G401 (cell line): ENCODE measurements around the gene ERP44. TPM values are rescaled to one million over a fixed set of nuclear protein-coding genes. Genes with fewer than 3 reads are reported as not detected.
"Not testable (repeated sequence)": the region's sequence is repeated elsewhere in the genome, so short reads cannot be mapped to it uniquely, and the experiment has no call there.

Source experiments
- DNase-seq: peaks from one replicate; pipeline ENCODE4 v3.0.0-alpha.2; 2015; ENCODE audit warnings: low spot score
- in situ Hi-C: cut with HindIII; loops from 2 replicates; pipeline ENCODE4 v1.10.0; 2016; ENCODE audit warnings: low sequenced_read_pairs, mixed read lengths
- total RNA-seq: library from RNA; depleted of rRNA; stranded (reverse); fragments of >200 nt; shearing (Covaris generic); gene quantifications from 2 replicates; pipeline ENCODE4 v1.2.3, GENCODE V29; 2014

Gene ERP44
- total RNA-seq, 1 experiment from 2014 or later = 10.9 TPM

GRCh38 chr9:100028201-100028784 lies 70.5 kb downstream of the ERP44 start:
- in situ Hi-C loops = no loop called here
- peak; percentile 73 for DNase-seq

- in situ Hi-C loops = no loop called here
- DNase-seq = no peak
These were observed 71.3 kb downstream of the ERP44 start for GRCh38 chr9:100027543-100027942.

- in situ Hi-C loops = no loop called here
- DNase-seq = no peak
These were observed 76.9 kb downstream of the ERP44 start for GRCh38 chr9:100021931-100022330.

GRCh38 chr9:100020121-100020795 lies 78.5 kb downstream of the ERP44 start:
- in situ Hi-C loops = no loop called here

GRCh38 chr9:100019541-100019940 lies 79.3 kb downstream of the ERP44 start:
- no peak for DNase-seq
- in situ Hi-C loops = no loop called here

More at GRCh38 chr9:100020121-100020795, 78.5 kb downstream of the ERP44 start:
- no peak for DNase-seq

GRCh38 chr9:100014846-100015245 lies 84.0 kb downstream of the ERP44 start:
- in situ Hi-C loops = no loop called here
- DNase-seq = no peak

- in situ Hi-C loops = no loop called here
- no peak for DNase-seq
These were observed 85.2 kb downstream of the ERP44 start for GRCh38 chr9:100013573-100013972.

- no peak for DNase-seq
- in situ Hi-C loops = no loop called here
These were observed 86.5 kb downstream of the ERP44 start for GRCh38 chr9:100012279-100012678.

- in situ Hi-C loops = no loop called here
- no peak for DNase-seq
These were observed 87.6 kb downstream of the ERP44 start for GRCh38 chr9:100011062-100011681.

- in situ Hi-C loops = no loop called here
- DNase-seq = no peak
These were observed 99.0 kb downstream of the ERP44 start for GRCh38 chr9:99999797-100000196.

GRCh38 chr9:99998866-99999265 lies 99.9 kb downstream of the ERP44 start:
- no peak for DNase-seq
- in situ Hi-C loops = no loop called here

- in situ Hi-C loops = no loop called here
- DNase-seq = no peak
These were observed 100.5 kb downstream of the ERP44 start for GRCh38 chr9:99998266-99998665.

- in situ Hi-C loops, DNase-seq: not testable (repeated sequence)
These were observed 108.3 kb downstream of the ERP44 start for GRCh38 chr9:99990508-99990907.

GRCh38 chr9:99986642-99987041 lies 112.2 kb downstream of the ERP44 start:
- DNase-seq = no peak
- in situ Hi-C loops = no loop called here

- no peak for DNase-seq
- in situ Hi-C loops = no loop called here
These were observed 118.2 kb downstream of the ERP44 start for GRCh38 chr9:99980598-99980997.

- DNase-seq = no peak
- in situ Hi-C loops = no loop called here
These were observed 120.6 kb downstream of the ERP44 start for GRCh38 chr9:99978221-99978620.

- in situ Hi-C loops = no loop called here
- DNase-seq = no peak
These were observed 121.6 kb downstream of the ERP44 start for GRCh38 chr9:99977033-99977792.

GRCh38 chr9:99973455-99973854 lies 125.3 kb downstream of the ERP44 start:
- no peak for DNase-seq
- in situ Hi-C loops = no loop called here

- in situ Hi-C loops = no loop called here
- no peak for DNase-seq
These were observed 127.4 kb downstream of the ERP44 start for GRCh38 chr9:99971410-99971809.

- in situ Hi-C loops = no loop called here
- no peak for DNase-seq
These were observed 128.3 kb downstream of the ERP44 start for GRCh38 chr9:99970481-99970880.
